ENCODE data around the gene PAQR5. TPM values are rescaled to one million over a fixed set of nuclear protein-coding genes. Genes with fewer than 3 reads are reported as not detected.

The PAQR5 gene
- total RNA-seq, 1 donor from 2014 or later = 0.63 TPM

- H3K27ac ChIP-seq (replicated peaks) = no peak overlapping the region
Measured at GRCh38 chr15:69341356-69341755, 42.6 kb downstream of the PAQR5 start.

GRCh38 chr15:69342460-69343076 is 43.9 kb downstream of the PAQR5 start:
- intact Hi-C loops (cut with micrococcal nuclease) = no loop called here
- H3K4me3 ChIP-seq = no peak overlapping the region
- DNase-seq = no peak
- H3K9me3 ChIP-seq (replicated peaks) = no peaks in the 10 kb centered on the region
- no peaks in the 10 kb centered on the region for H3K36me3 ChIP-seq
- H3K4me1 ChIP-seq = peaks cover 12% of the 10 kb centered on the region
- H3K27me3 ChIP-seq (ENCODE audit: low read depth) = no peaks in the 10 kb centered on the region
- H3K27ac ChIP-seq (replicated peaks) = no peak overlapping the region
- no peak for TF ChIP-seq CTCF (IDR thresholded peaks at IDR 0.05; ENCODE audit: borderline replicate concordance)

More at GRCh38 chr15:69341356-69341755, 42.6 kb downstream of the PAQR5 start:
- Histone ChIP-seq H3K27me3 (ENCODE audit: low read depth) (no peaks in the 10 kb centered on the region), H3K4me3 (no peak overlapping the region), H3K36me3 (no peaks in the 10 kb centered on the region), H3K4me1 (peaks cover 12% of the 10 kb centered on the region), H3K9me3 (replicated peaks) (peaks cover 4% of the 10 kb centered on the region)
- TF ChIP-seq CTCF (IDR thresholded peaks at IDR 0.05; ENCODE audit: borderline replicate concordance) = no peak
- intact Hi-C loops (cut with micrococcal nuclease) = no loop called here
- no peak for DNase-seq

- intact Hi-C loops (cut with micrococcal nuclease) = no loop called here
- H3K9me3 ChIP-seq (replicated peaks) = no peaks in the 10 kb centered on the region
- no peaks in the 10 kb centered on the region for H3K27me3 ChIP-seq (ENCODE audit: low read depth)
- H3K4me1 ChIP-seq = peaks cover 12% of the 10 kb centered on the region
- DNase-seq = no peak
- no peak overlapping the region for H3K4me3 ChIP-seq
- no peak overlapping the region for H3K27ac ChIP-seq (replicated peaks)
- no peak for TF ChIP-seq CTCF (IDR thresholded peaks at IDR 0.05; ENCODE audit: borderline replicate concordance)
- H3K36me3 ChIP-seq = no peaks in the 10 kb centered on the region
Measured at GRCh38 chr15:69343133-69343532, 44.4 kb downstream of the PAQR5 start.

GRCh38 chr15:69344238-69344637 is 45.5 kb downstream of the PAQR5 start:
- Histone ChIP-seq H3K27ac (replicated peaks) (no peak overlapping the region), H3K27me3 (ENCODE audit: low read depth) (no peaks in the 10 kb centered on the region), H3K9me3 (replicated peaks) (no peaks in the 10 kb centered on the region), H3K36me3 (no peaks in the 10 kb centered on the region), H3K4me3 (no peak overlapping the region), H3K4me1 (peaks cover 12% of the 10 kb centered on the region)
- DNase-seq = no peak
- no peak for TF ChIP-seq CTCF (IDR thresholded peaks at IDR 0.05; ENCODE audit: borderline replicate concordance)
- intact Hi-C loops (cut with micrococcal nuclease) = no loop called here

GRCh38 chr15:69346112-69346511 is 47.4 kb downstream of the PAQR5 start:
- Histone ChIP-seq H3K36me3 (no peaks in the 10 kb centered on the region), H3K4me1 (peaks cover 12% of the 10 kb centered on the region), H3K27me3 (ENCODE audit: low read depth) (no peaks in the 10 kb centered on the region), H3K9me3 (replicated peaks) (no peaks in the 10 kb centered on the region), H3K4me3 (no peak overlapping the region), H3K27ac (replicated peaks) (no peak overlapping the region)
- TF ChIP-seq CTCF (IDR thresholded peaks at IDR 0.05; ENCODE audit: borderline replicate concordance) = no peak
- no peak for DNase-seq
- intact Hi-C loops (cut with micrococcal nuclease) = no loop called here

Data from left ventricle myocardium inferior (tissue), 1 donor.